GM18951 (cell line): Measurements from ENCODE around the gene NCOA1.
"Not testable (repeated sequence)": the region's sequence is repeated elsewhere in the genome, so short reads cannot be mapped to it uniquely, and the experiment has no call there.

Experiments
- POLR2A ChIP-seq: IDR thresholded peaks from 4 replicates; pipeline ENCODE4 v1.6.1; 2011; ENCODE audit warnings: mild to moderate bottlenecking; ENCODE audit not compliant: insufficient read length, insufficient read depth; ENCODE audit errors: extremely low read depth
- in situ Hi-C: fragments of 300-500 bp; cut with MboI; formaldehyde crosslinking; loops from one replicate; pipeline ENCODE4 v1.12.0; 2022; ENCODE audit warnings: low sequenced_read_pairs, mixed read lengths, inconsistent platforms; ENCODE audit not compliant: unreplicated experiment

Gene NCOA1

GRCh38 chr2:24774373-24774772 is 283.3 kb downstream of the NCOA1 start:
- TF ChIP-seq POLR2A, result no peak
- in situ Hi-C loops, result no loop called here

GRCh38 chr2:24779116-24779515 is 288.1 kb downstream of the NCOA1 start:
- in situ Hi-C loops, result no loop called here
- no peak for TF ChIP-seq POLR2A

DNA sequence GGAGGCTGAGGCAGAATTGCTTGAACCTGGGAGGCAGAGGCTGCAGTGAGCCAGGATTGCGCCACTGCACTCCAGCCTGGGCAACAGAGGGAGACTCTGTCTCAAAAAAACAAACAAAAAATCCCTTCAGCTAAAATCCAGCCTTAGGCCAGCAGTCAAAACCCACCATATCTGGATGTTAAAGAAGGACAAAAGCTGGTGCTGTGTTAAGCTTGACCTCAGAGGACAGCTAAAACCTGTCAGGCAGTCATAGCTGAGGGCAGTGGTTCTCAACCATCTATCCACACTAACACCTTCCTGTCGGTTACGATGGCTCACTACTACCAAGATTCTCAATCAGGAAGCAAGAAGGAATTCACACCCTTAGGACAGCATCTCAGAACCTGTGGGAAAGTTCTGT is 292.6 kb downstream of the NCOA1 start:
- no peak for TF ChIP-seq POLR2A
- in situ Hi-C loops, result no loop called here

- in situ Hi-C loops, result no loop called here
- TF ChIP-seq POLR2A, result no peak
These were observed 294.7 kb downstream of the NCOA1 start for GRCh38 chr2:24785671-24786321.

GRCh38 chr2:24787532-24787931 is 296.5 kb downstream of the NCOA1 start:
- no peak for TF ChIP-seq POLR2A
- in situ Hi-C loops, result no loop called here

DNA sequence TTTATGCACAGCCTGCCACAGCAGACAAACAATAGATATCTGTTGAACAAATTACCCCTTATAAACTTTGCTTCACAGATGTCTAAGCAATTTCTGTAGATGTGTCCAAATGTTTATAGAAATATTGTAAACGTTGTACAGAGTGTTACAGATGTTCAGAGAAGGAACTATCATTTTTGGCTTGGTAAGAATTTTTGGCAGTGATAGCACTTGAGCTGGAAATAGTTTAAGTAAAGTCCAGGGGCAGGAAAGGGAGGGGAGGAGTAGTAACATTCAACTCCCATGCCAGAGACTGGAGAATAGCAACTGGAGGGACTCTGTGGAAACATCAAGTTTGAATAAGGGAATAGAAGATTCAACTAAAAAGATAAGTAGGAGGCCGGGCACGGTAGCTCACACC is 297.8 kb downstream of the NCOA1 start:
- in situ Hi-C loops, result no loop called here

DNA sequence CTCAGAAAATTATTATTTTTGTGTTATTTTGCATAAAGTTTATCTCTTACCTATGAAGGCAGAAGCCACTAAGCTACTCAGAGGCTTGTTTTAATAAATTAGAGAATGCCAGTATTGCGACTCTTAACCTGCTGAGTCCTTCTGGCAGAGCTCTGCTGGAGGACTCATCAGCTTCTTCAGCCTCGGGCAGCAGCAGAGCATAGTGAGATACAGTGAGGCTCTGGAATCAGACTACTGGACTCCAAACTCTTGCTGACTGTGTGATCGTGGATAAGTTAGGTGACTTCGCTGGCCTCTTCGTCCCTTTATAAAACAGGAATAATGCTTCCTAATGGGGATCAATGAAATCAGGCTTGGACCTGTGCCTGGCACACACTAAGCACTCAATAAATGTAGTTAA is 300.4 kb downstream of the NCOA1 start:
- TF ChIP-seq POLR2A, result no peak
- in situ Hi-C loops, result no loop called here

More for the DNA sequence above, 297.8 kb downstream of the NCOA1 start:
- TF ChIP-seq POLR2A, result no peak

DNA sequence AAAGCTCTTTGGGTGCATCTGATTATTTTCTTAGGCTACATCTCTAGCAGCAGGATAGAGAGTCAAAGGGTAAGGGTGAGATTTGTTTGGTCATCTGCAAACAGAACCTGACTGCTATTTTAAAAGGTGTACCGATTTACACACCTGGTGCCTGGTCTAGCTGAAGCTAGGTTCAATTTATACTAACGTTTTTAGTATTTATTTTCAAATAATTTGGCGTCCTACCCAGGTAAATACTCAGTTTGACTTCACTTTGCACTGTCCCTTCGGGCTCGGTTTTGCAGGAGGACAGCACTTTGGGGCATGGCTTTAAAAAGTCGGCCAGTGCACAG is 301.5 kb downstream of the NCOA1 start:
- in situ Hi-C loops, result no loop called here
- no peak for TF ChIP-seq POLR2A

DNA sequence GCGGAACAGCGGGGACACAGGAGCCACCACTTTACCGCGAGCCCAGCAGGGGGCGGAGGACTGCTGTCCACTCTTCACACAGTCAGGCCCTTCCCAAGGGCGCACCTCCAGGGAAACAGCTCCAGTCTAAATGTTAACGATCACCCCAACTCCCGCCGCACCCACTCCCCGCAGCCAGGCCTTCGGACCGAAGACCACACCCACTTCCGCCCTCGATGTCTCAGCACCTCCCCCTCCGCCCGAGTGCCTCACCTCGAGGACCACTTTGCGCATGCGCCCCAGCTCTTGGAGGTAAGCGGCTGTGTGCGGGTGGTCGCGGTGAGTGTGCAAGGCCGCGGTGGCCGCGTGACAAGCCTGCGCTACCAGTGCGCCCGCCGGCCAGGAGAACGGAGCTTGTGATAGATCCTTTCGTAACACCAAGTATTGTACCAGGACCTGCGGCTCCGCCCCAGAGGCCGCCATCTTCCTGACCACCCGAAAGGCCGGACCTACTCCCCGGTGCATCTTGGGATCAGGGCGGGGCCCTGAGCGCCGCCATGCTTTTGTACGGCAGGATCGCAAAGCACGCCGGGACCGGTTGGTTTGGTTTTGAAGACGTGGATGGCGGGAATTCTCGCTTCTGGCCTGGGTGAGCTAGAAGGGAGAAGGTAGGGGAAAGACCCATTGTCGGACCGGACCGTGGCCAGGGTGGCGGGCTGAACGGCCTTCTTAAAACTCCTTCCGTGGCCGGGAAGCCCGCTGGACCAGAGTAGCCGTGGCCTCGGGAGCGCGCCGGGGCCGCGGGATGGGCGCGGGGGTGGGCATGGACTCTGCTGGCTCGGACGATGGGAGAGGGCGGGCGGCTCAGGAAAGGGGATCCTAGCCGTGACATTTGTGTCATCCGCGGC is 302.1 kb downstream of the NCOA1 start, which contains the start of the genes CENPO and PTRHD1:
Gene CENPO, plus strand, starts transcription at position 552 of the 887 bp plus-strand sequence. CDS start 495 bp downstream, outside the sequence.
Gene PTRHD1, minus strand, starts transcription at position 518 of the 887 bp plus-strand sequence. Its CDS starts 14 bp downstream, at position 504.
- TF ChIP-seq POLR2A, result peak; percentile 85
- in situ Hi-C loops, result no loop called here

DNA sequence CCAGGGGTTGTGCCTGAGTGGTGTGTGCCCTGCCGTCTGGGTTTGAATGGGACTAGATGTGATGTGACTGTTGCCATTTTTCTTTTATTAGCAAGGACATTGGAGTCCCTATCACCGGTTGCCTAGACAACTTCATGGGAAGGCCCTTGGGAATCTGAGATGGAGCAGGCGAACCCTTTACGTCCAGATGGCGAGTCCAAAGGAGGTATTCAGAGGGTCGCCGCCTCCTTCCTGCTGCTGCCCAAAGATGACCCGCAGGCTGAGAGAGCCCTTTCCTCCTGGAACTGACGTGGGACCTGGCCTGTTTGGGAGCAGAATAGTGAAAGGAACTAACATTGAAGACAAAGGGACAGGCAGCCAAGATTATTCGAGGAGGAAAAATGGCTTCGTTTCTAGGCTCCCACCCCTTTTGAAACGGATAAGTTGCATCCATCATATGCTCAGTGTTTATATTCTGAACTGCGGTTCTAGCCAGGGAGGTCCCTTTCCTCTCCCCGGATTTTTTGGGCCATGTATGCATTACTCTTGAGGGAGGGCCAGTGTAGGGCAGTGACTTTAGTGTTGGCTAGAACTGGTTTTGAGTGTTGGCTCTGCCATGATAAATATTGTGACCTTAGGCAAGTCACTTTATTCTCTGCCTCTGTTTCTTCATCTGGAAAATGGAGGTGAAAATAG is 302.8 kb downstream of the NCOA1 start:
- TF ChIP-seq POLR2A, result no peak
- in situ Hi-C loops, result no loop called here

DNA sequence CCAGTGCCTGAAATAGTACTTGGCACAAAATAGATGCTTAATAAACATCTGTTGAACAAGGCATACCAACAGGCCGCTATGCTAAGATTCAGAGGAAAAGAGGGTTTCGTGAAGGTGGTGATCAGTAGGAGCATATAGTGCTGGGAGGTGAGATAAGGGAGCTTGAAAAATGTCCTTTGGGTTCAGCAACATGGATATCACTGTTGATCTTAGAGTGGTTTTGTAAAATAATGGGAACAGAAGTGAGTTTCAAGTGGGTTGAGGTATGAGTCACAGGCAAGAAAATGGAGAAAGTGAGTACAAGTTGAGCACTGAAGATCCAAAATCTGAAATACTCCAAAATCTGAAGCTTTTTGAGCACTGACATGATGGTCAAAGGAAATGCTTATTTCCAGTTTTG is 306.6 kb downstream of the NCOA1 start:
- in situ Hi-C loops, result no loop called here
- no peak for TF ChIP-seq POLR2A

- in situ Hi-C loops, result not testable (repeated sequence)
These were observed 309.4 kb downstream of the NCOA1 start for GRCh38 chr2:24800487-24800886.

- in situ Hi-C loops, result not testable (repeated sequence)
These were observed 315.0 kb downstream of the NCOA1 start for GRCh38 chr2:24805811-24806660.
